Large intestine (tissue), 3 donors: ENCODE data around the gene COMMD1. TPM values are rescaled to one million over a fixed set of nuclear protein-coding genes. Genes with fewer than 3 reads are reported as not detected.
A peak's percentile ranks its signal among the peaks of the same experiment; 100 is the strongest.

Source experiments
- DNase-seq, 2 donors: peaks; one replicate each; pipeline versions ENCODE4 v3.0.0 to v3.0.0-alpha.2; 2013
- H3K27ac ChIP-seq: one replicate; pipeline ENCODE4 v1.5.1; 2013; ENCODE audit warnings: low read length
- H3K27me3 ChIP-seq: 2 replicates; pipeline ENCODE4 v1.6.1; 2013; ENCODE audit warnings: low read length; ENCODE audit not compliant: control insufficient read depth, insufficient read depth
- H3K36me3 ChIP-seq: 2 replicates; pipeline ENCODE4 v1.6.1; 2013; ENCODE audit warnings: low read length; ENCODE audit not compliant: control insufficient read depth, insufficient read depth
- H3K4me1 ChIP-seq: one replicate; pipeline ENCODE4 v1.6.1; 2013; ENCODE audit warnings: low read length; ENCODE audit not compliant: control insufficient read depth, insufficient read depth
- H3K4me3 ChIP-seq: one replicate; pipeline ENCODE4 v1.5.1; 2013; ENCODE audit warnings: low read length
- H3K9me3 ChIP-seq: one replicate; pipeline ENCODE4 v1.6.1; 2013; ENCODE audit warnings: mild to moderate bottlenecking, low read depth, low read length, moderate library complexity; ENCODE audit not compliant: control insufficient read depth
- whole genome bisulfite sequencing: methylation state at CpG from one replicate; pipeline ENCODE4 v1.1.5; 2013; ENCODE audit warnings: low lambda C conversion rate; ENCODE audit not compliant: insufficient coverage; 5-methylcytosine and 5-hydroxymethylcytosine counted together
- polyA plus RNA-seq: library from polyadenylated mRNA; unstranded; fragments of 120-200 nt; gene quantifications from one replicate; pipeline ENCODE4 v1.2.1, GENCODE V29; 2013

Gene COMMD1
- polyA plus RNA-seq, 1 donor = 38.4 TPM

- no peak overlapping the region for H3K27ac ChIP-seq
- H3K27me3 ChIP-seq = no peaks in the 10 kb centered on the region
- H3K9me3 ChIP-seq = no peaks in the 10 kb centered on the region
- peaks cover 2% of the 10 kb centered on the region for H3K4me1 ChIP-seq
- no peak for DNase-seq
- H3K4me3 ChIP-seq = no peak overlapping the region
- WGBS = no CpG with 5 or more reads among the region's 1 CpG
- peaks cover 3% of the 10 kb centered on the region for H3K36me3 ChIP-seq
Observed at GRCh38 chr2:61920548-61920947, 15.1 kb downstream of the COMMD1 start.

GRCh38 chr2:61922714-61923113, 17.2 kb downstream of the COMMD1 start:
- Histone ChIP-seq H3K36me3 (no peaks in the 10 kb centered on the region), H3K9me3 (no peaks in the 10 kb centered on the region), H3K27me3 (no peaks in the 10 kb centered on the region), H3K4me1 (peaks cover 2% of the 10 kb centered on the region), H3K27ac (no peak overlapping the region), H3K4me3 (no peak overlapping the region)
- DNase-seq = no peak

- H3K9me3 ChIP-seq = no peaks in the 10 kb centered on the region
- no peaks in the 10 kb centered on the region for H3K36me3 ChIP-seq
- no peak overlapping the region for H3K4me3 ChIP-seq
- H3K27ac ChIP-seq = no peak overlapping the region
- H3K4me1 ChIP-seq = peaks cover 8% of the 10 kb centered on the region
- no peaks in the 10 kb centered on the region for H3K27me3 ChIP-seq
- DNase-seq = no peak
- WGBS = no CpG with 5 or more reads among the region's 15 CpGs
Observed at GRCh38 chr2:61924895-61925663, 19.6 kb downstream of the COMMD1 start.

GRCh38 chr2:61926531-61927477, 21.3 kb downstream of the COMMD1 start:
- Histone ChIP-seq H3K27ac (no peak overlapping the region), H3K4me3 (no peak overlapping the region), H3K27me3 (no peaks in the 10 kb centered on the region), H3K36me3 (no peaks in the 10 kb centered on the region), H3K9me3 (no peaks in the 10 kb centered on the region), H3K4me1 (peaks cover 8% of the 10 kb centered on the region)
- no peak for DNase-seq
- WGBS = 88% methylated on average over 4 of the region's 8 CpGs

- WGBS = 40% methylated on average over 1 of the region's 5 CpGs
- H3K9me3 ChIP-seq = peaks cover 8% of the 10 kb centered on the region
- H3K27ac ChIP-seq = peak overlapping the region; percentile 28
- H3K27me3 ChIP-seq = no peaks in the 10 kb centered on the region
- no peaks in the 10 kb centered on the region for H3K36me3 ChIP-seq
- peak; percentile 22 to 60 for DNase-seq
- peaks cover 7% of the 10 kb centered on the region for H3K4me1 ChIP-seq
- H3K4me3 ChIP-seq = no peak overlapping the region
Observed at GRCh38 chr2:61928826-61929461, 23.5 kb downstream of the COMMD1 start.

GRCh38 chr2:61937098-61937497, 31.6 kb downstream of the COMMD1 start:
- no peak for DNase-seq
- Histone ChIP-seq H3K27ac (no peak overlapping the region), H3K4me3 (no peak overlapping the region), H3K27me3 (no peaks in the 10 kb centered on the region), H3K9me3 (peaks cover 8% of the 10 kb centered on the region), H3K36me3 (no peaks in the 10 kb centered on the region), H3K4me1 (no peaks in the 10 kb centered on the region)
- WGBS = no CpG with 5 or more reads among the region's 3 CpGs

GRCh38 chr2:61937886-61938285, 32.4 kb downstream of the COMMD1 start:
- H3K36me3 ChIP-seq = no peaks in the 10 kb centered on the region
- H3K27ac ChIP-seq = no peak overlapping the region
- 82% methylated on average over 2 of the region's 5 CpGs for WGBS
- H3K27me3 ChIP-seq = no peaks in the 10 kb centered on the region
- no peaks in the 10 kb centered on the region for H3K4me1 ChIP-seq
- no peak overlapping the region for H3K4me3 ChIP-seq
- H3K9me3 ChIP-seq = peaks cover 5% of the 10 kb centered on the region
- DNase-seq = no peak

- H3K27ac ChIP-seq = no peak overlapping the region
- no peaks in the 10 kb centered on the region for H3K27me3 ChIP-seq
- DNase-seq = no peak
- no peaks in the 10 kb centered on the region for H3K9me3 ChIP-seq
- H3K4me1 ChIP-seq = no peaks in the 10 kb centered on the region
- 76% methylated on average over 2 of the region's 3 CpGs for WGBS
- no peak overlapping the region for H3K4me3 ChIP-seq
- no peaks in the 10 kb centered on the region for H3K36me3 ChIP-seq
Observed at GRCh38 chr2:61938511-61938910, 33.0 kb downstream of the COMMD1 start.

GRCh38 chr2:61943251-61943650, 37.8 kb downstream of the COMMD1 start:
- Histone ChIP-seq H3K9me3 (no peaks in the 10 kb centered on the region), H3K27me3 (no peaks in the 10 kb centered on the region), H3K4me3 (no peak overlapping the region), H3K36me3 (no peaks in the 10 kb centered on the region), H3K27ac (no peak overlapping the region), H3K4me1 (no peaks in the 10 kb centered on the region)
- no peak for DNase-seq
- no CpG with 5 or more reads among the region's 2 CpGs for WGBS

GRCh38 chr2:61946666-61947065, 41.2 kb downstream of the COMMD1 start:
- no peaks in the 10 kb centered on the region for H3K9me3 ChIP-seq
- H3K27ac ChIP-seq = no peak overlapping the region
- H3K4me3 ChIP-seq = no peak overlapping the region
- 71% methylated on average over 2 of the region's 4 CpGs for WGBS
- no peaks in the 10 kb centered on the region for H3K4me1 ChIP-seq
- no peaks in the 10 kb centered on the region for H3K36me3 ChIP-seq
- H3K27me3 ChIP-seq = no peaks in the 10 kb centered on the region
- no peak for DNase-seq
